SK-N-SH (cell line): Measurements from ENCODE around the gene WNT5A.

ENCODE experiments used
- CTCF ChIP-seq: fragments of 200-600 bp; sonication (generic); IDR thresholded peaks from 2 replicates; pipeline ENCODE4 v1.6.1; 2017; ENCODE audit warnings: antibody characterized with exemption, mild to moderate bottlenecking, moderate library complexity
- EZH2phosphoT487 ChIP-seq: fragments of 200-600 bp; sonication (generic); IDR thresholded peaks from 2 replicates; pipeline ENCODE4 v1.6.1; 2017; ENCODE audit warnings: low read depth, mixed run types, mild to moderate bottlenecking, antibody characterized with exemption, moderate library complexity, borderline replicate concordance
- MAX ChIP-seq: IDR thresholded peaks from 2 replicates; pipeline ENCODE4 v1.4.0; 2012; ENCODE audit warnings: low read depth

GRCh38 chr3:55417211-55417610 lies 69.9 kb downstream of the WNT5A start:
- TF ChIP-seq CTCF (no peak), EZH2phosphoT487 (no peak), MAX (no peak)
